ENCODE data around the gene CRACDL. TPM values are rescaled to one million over a fixed set of nuclear protein-coding genes. Genes with fewer than 3 reads are reported as not detected.

Gene CRACDL
- total RNA-seq, 4 donors from 2014 or later = 10.9 to 22.6 (median 14.0) TPM

- no peak overlapping the region for H3K4me3 ChIP-seq (ENCODE audit: low read depth, poor library complexity, severe bottlenecking)
- 68 to 70% methylated on average over 10 of the region's 10 CpGs for WGBS, 2 donors
- no peak for TF ChIP-seq POLR2A (IDR thresholded peaks at IDR 0.05)
- TF ChIP-seq CTCF (IDR thresholded peaks at IDR 0.05) = no peak
- DNase-seq (ENCODE audit: low spot score in 2 of 2) = no peak
- intact Hi-C loops (cut with DNase I; ENCODE audit: low total_unique reads) = loop anchor here (5.0 kb wide), 1 partner anchor 189 kb away; no protein-coding TSS in a partner anchor
Observed at GRCh38 chr2:98835831-98836385, 100.1 kb downstream of the CRACDL start.

DNA sequence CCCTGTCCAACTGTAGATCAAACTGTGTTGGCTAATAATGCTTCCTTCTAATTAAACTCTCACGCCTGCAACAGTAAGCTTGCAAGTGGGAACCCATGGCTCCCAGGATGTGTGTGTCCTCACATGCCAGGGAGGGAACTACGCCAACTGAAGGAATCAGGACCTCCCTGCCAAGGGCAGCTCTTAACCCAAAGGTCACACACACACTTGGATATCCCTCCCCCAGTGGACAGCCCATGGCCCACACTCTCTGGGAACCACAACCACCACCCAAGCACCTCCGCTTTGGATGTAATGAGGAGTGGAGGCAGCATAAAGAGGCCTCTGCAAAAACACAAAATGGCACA lies 102.1 kb downstream of the CRACDL start:
- WGBS, 2 donors = 87 to 89% methylated on average over 3 of the region's 3 CpGs
- DNase-seq (ENCODE audit: low spot score in 2 of 2) = no peak
- no peak for TF ChIP-seq CTCF (IDR thresholded peaks at IDR 0.05)
- TF ChIP-seq POLR2A (IDR thresholded peaks at IDR 0.05) = no peak
- H3K4me3 ChIP-seq (ENCODE audit: low read depth, poor library complexity, severe bottlenecking) = no peak overlapping the region
- intact Hi-C loops (cut with DNase I; ENCODE audit: low total_unique reads) = no loop called here

- TF ChIP-seq POLR2A (IDR thresholded peaks at IDR 0.05) = no peak
- TF ChIP-seq CTCF (IDR thresholded peaks at IDR 0.05) = no peak
- 63 to 75% methylated on average over 7 of the region's 7 CpGs for WGBS, 2 donors
- H3K4me3 ChIP-seq (ENCODE audit: low read depth, poor library complexity, severe bottlenecking) = no peak overlapping the region
- no peak for DNase-seq (ENCODE audit: low spot score in 2 of 2)
- intact Hi-C loops (cut with DNase I; ENCODE audit: low total_unique reads) = no loop called here
Observed at GRCh38 chr2:98833172-98833916, 102.7 kb downstream of the CRACDL start.

- TF ChIP-seq CTCF (IDR thresholded peaks at IDR 0.05) (no peak), POLR2A (IDR thresholded peaks at IDR 0.05) (no peak)
- H3K4me3 ChIP-seq (ENCODE audit: low read depth, poor library complexity, severe bottlenecking) = no peak overlapping the region
- WGBS, 2 donors = 90 to 91% methylated on average over 7 of the region's 7 CpGs
- intact Hi-C loops (cut with DNase I; ENCODE audit: low total_unique reads) = no loop called here
- no peak for DNase-seq (ENCODE audit: low spot score in 2 of 2)
Observed at GRCh38 chr2:98832172-98832571, 103.9 kb downstream of the CRACDL start.

GRCh38 chr2:98830571-98831145 lies 105.4 kb downstream of the CRACDL start:
- TF ChIP-seq POLR2A (IDR thresholded peaks at IDR 0.05) = no peak
- TF ChIP-seq CTCF (IDR thresholded peaks at IDR 0.05) = no peak
- DNase-seq (ENCODE audit: low spot score in 2 of 2) = peak in 1 of 2 donors; percentile 49
- 89 to 91% methylated on average over 5 of the region's 5 CpGs for WGBS, 2 donors
- intact Hi-C loops (cut with DNase I; ENCODE audit: low total_unique reads) = no loop called here
- H3K4me3 ChIP-seq (ENCODE audit: low read depth, poor library complexity, severe bottlenecking) = no peak overlapping the region
